DOHH2 (cell line): ENCODE measurements around the gene TMEM141.
A peak's percentile ranks its signal among the peaks of the same experiment; 100 is the strongest.

Source experiments
- H3F3A ChIP-seq: fragments of 200-600 bp; sonication (generic), shearing (Covaris generic); 2 replicates; pipeline ENCODE4 v1.6.0; 2016; ENCODE audit warnings: antibody characterized with exemption, mild to moderate bottlenecking; ENCODE audit not compliant: control insufficient read depth, insufficient read depth
- H3K27ac ChIP-seq: fragments of 200-600 bp; sonication (generic); 2 replicates; pipeline ENCODE4 v1.5.1; 2014; ENCODE audit warnings: low read depth, mild to moderate bottlenecking, low read length, moderate library complexity
- H3K27me3 ChIP-seq: fragments of 200-600 bp; sonication (generic); 2 replicates; pipeline ENCODE4 v1.6.1; 2014; ENCODE audit warnings: mild to moderate bottlenecking, low read length, mixed read lengths; ENCODE audit not compliant: control insufficient read depth
- H3K36me3 ChIP-seq: fragments of 200-600 bp; sonication (generic); 2 replicates; pipeline ENCODE4 v1.6.1; 2014; ENCODE audit warnings: mild to moderate bottlenecking, low read length, moderate library complexity, mixed read lengths; ENCODE audit not compliant: control insufficient read depth
- H3K4me1 ChIP-seq: fragments of 200-600 bp; sonication (generic); 2 replicates; pipeline ENCODE4 v1.6.1; 2014; ENCODE audit warnings: mild to moderate bottlenecking, low read length, mixed read lengths; ENCODE audit not compliant: control insufficient read depth
- H3K4me2 ChIP-seq: fragments of 200-600 bp; sonication (generic); 2 replicates; pipeline ENCODE4 v1.6.0; 2014; ENCODE audit warnings: mild to moderate bottlenecking, low read length, moderate library complexity
- H3K4me3 ChIP-seq: fragments of 200-600 bp; sonication (generic); 2 replicates; pipeline ENCODE4 v1.5.1; 2014; ENCODE audit warnings: mild to moderate bottlenecking, low read length, mixed read lengths
- H3K79me2 ChIP-seq: fragments of 200-600 bp; sonication (generic); 2 replicates; pipeline ENCODE4 v1.6.1; 2014; ENCODE audit warnings: mild to moderate bottlenecking, low read length, mixed read lengths; ENCODE audit not compliant: control insufficient read depth
- H3K9me2 ChIP-seq: fragments of 200-600 bp; sonication (generic); replicated peaks from 2 replicates; pipeline ENCODE4 v1.6.1; 2014; ENCODE audit warnings: mild to moderate bottlenecking, low read length, mixed read lengths; ENCODE audit not compliant: control insufficient read depth
- H3K9me3 ChIP-seq: fragments of 200-600 bp; sonication (generic); 2 replicates; pipeline ENCODE4 v1.6.1; 2014; ENCODE audit warnings: antibody characterized with exemption, low read length, mixed read lengths; ENCODE audit not compliant: control insufficient read depth, insufficient read depth
- H4K20me1 ChIP-seq: fragments of 200-600 bp; sonication (generic); 2 replicates; pipeline ENCODE4 v1.6.0; 2014; ENCODE audit warnings: low read depth, mild to moderate bottlenecking, antibody characterized with exemption, low read length, moderate library complexity; ENCODE audit not compliant: control insufficient read depth, insufficient read depth
- CTCF ChIP-seq: fragments of 200-600 bp; sonication (generic); IDR thresholded peaks from one replicate; pipeline ENCODE4 v1.5.1; 2014; ENCODE audit warnings: antibody characterized with exemption, mild to moderate bottlenecking, low read depth, low read length; ENCODE audit not compliant: poor library complexity, severe bottlenecking
- EZH2phosphoT487 ChIP-seq: fragments of 200-600 bp; sonication (generic); IDR thresholded peaks from 2 replicates; pipeline ENCODE4 v1.6.1; 2017; ENCODE audit warnings: borderline replicate concordance, mild to moderate bottlenecking, antibody characterized with exemption, low read length, moderate library complexity, mixed read lengths

The TMEM141 gene

GRCh38 chr9:136746155-136746490 is 45.0 kb upstream of the TMEM141 start:
- Histone ChIP-seq H3F3A (peaks cover 5% of the 10 kb centered on the region; the same call in 1 of the 2 replicates), H3K79me2 (no peaks in the 10 kb centered on the region), H3K4me2 (no peak overlapping the region), H4K20me1 (no peaks in the 10 kb centered on the region), H3K9me3 (peaks cover 3% of the 10 kb centered on the region), H3K27ac (no peak overlapping the region), H3K4me1 (peaks cover 49% of the 10 kb centered on the region), H3K4me3 (no peak overlapping the region), H3K27me3 (peaks cover 32% of the 10 kb centered on the region), H3K36me3 (no peaks in the 10 kb centered on the region), H3K9me2 (no peaks in the 10 kb centered on the region)
- TF ChIP-seq EZH2phosphoT487 (no peak), CTCF (no peak)

DNA sequence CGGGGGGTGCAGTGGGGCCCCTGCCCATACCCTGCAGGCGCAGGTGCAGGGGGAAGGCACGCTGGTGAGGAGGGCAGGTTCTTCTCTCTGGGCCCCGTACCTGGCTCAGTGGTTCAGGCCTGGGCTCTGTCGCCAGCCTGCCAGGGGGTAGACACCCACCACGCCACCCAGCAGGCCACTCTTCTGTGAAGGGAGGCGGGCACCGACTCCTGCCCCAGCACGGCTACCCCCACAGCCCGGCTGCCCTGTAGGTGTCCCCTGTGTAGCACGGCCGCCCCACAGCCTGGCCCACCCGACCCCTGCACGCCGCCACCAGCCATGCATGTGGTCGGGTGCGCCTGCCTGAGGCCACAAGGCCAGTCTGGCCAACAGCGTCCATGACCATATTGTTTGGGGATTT is 44.5 kb upstream of the TMEM141 start:
- Histone ChIP-seq H3K9me2 (no peaks in the 10 kb centered on the region), H3K4me3 (no peak overlapping the region), H3K4me2 (no peak overlapping the region), H3K4me1 (peaks cover 47% of the 10 kb centered on the region), H3K27ac (no peak overlapping the region), H3K27me3 (peaks cover 28% of the 10 kb centered on the region), H3K9me3 (peaks cover 8% of the 10 kb centered on the region), H3K36me3 (no peaks in the 10 kb centered on the region), H4K20me1 (no peaks in the 10 kb centered on the region), H3F3A (peaks cover 5% of the 10 kb centered on the region; the same call in 1 of the 2 replicates), H3K79me2 (no peaks in the 10 kb centered on the region)
- TF ChIP-seq EZH2phosphoT487: no peak

DNA sequence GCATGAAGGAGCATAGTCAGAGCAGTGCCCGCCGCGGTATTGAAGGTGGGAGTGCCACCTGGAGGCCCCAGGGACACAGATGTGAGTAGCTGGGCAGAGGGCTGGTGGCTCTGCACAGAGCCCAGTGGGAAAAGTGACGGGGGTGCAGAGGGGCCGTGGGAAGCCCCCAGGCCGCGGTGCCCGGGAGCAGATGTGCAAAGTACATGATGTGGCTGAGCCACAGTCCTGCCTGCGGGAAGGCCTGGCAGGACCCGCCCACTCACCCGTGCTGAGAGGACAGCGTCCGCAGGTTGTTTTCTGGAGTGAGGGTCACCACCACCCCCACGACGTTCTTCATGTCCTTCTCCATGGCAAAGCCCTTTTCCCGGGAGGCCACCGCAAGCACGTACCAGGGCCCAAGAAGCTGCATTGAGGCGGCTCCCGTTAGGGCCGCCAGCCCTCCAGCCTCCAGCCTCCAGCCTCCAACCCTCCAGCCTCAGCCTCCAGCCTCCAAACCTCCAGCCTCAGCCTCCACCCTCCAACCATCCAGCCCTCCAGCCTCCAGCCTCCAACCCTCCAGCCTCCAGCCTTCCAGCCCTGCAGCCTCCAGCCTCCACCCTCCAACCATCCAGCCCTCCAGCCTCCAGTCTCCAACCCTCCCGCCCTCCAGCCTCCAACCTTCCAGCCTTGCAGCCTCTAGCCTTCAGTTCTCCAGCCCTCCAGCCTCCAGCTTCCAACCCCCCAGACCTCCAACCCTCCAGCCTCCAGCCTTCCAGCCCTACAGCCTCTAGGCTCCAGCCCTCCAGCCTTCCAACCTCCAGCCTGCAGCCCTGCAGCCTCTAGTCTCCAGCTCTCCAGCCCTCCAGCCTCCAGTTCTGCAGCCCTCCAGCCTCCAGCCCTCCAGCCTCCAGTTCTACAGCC is 43.7 kb upstream of the TMEM141 start:
- Histone ChIP-seq H3K27me3 (peaks cover 20% of the 10 kb centered on the region), H3K4me2 (no peak overlapping the region), H3F3A (peaks cover 5% of the 10 kb centered on the region; the same call in 1 of the 2 replicates), H3K9me3 (peaks cover 16% of the 10 kb centered on the region), H3K9me2 (no peaks in the 10 kb centered on the region), H3K4me3 (no peak overlapping the region), H3K4me1 (peaks cover 39% of the 10 kb centered on the region), H3K36me3 (no peaks in the 10 kb centered on the region), H3K27ac (no peak overlapping the region), H4K20me1 (no peaks in the 10 kb centered on the region), H3K79me2 (no peaks in the 10 kb centered on the region)
- TF ChIP-seq EZH2phosphoT487 (no peak), CTCF (no peak)

DNA sequence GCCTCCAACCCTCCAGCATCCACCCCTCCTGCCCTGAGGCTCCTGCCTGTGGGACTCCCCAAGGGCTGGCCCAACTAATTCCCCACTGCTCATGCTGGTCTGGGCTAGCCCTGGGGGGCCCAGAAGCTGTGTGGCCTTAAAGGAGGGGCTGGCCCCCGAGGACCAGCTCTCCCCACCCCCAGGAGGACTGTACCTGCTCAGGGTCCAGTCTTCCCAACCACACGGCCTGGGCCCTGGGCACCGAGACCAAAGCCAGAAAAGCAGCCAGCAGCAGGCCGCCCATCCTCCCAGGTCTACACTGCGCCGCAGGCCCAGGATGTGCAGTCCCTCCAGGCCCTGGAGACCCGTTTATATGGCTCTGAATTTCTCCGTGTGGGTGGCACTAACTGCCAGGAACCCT is 42.9 kb upstream of the TMEM141 start, which contains the start of gene LCN6:
TSS of gene LCN6 (minus strand) at position 325 of the 400 bp plus-strand sequence. CDS start at position 283, 42 bp downstream.
- Histone ChIP-seq H3K36me3 (no peaks in the 10 kb centered on the region), H3K4me2 (peak within 1 kb of the TSS; percentile 54), H3K79me2 (no peaks in the 10 kb centered on the region), H3K4me3 (peak within 1 kb of the TSS; percentile 39; the same call in 1 of the 2 replicates), H3K4me1 (peaks cover 34% of the 10 kb centered on the region), H3K27me3 (peaks cover 12% of the 10 kb centered on the region; the same call in 1 of the 2 replicates), H3F3A (peaks cover 5% of the 10 kb centered on the region; the same call in 1 of the 2 replicates), H3K27ac (peak within 1 kb of the TSS; percentile 81), H4K20me1 (no peaks in the 10 kb centered on the region), H3K9me2 (no peaks in the 10 kb centered on the region), H3K9me3 (peaks cover 22% of the 10 kb centered on the region)
- TF ChIP-seq EZH2phosphoT487: no peak
- TF ChIP-seq CTCF: no peak
